Neural progenitor cell (in vitro differentiated cells): ENCODE results near the gene RBM33. TPM values are rescaled to one million over a fixed set of nuclear protein-coding genes. Genes with fewer than 3 reads are reported as not detected.

Experiments
- DNase-seq: peaks from one replicate; pipeline ENCODE4 v3.0.0-alpha.2; 2016; ENCODE audit warnings: low spot score
- H2AFZ ChIP-seq: fragments of 200-600 bp; sonication (generic); replicated peaks from 2 replicates; pipeline ENCODE4 v1.6.1; 2016; ENCODE audit warnings: antibody characterized with exemption
- H3F3A ChIP-seq: fragments of 200-600 bp; sonication (generic); 2 replicates; pipeline ENCODE4 v1.6.1; 2016; ENCODE audit warnings: antibody characterized with exemption, low read depth
- H3K27ac ChIP-seq: fragments of 200-600 bp; sonication (generic); 2 replicates; pipeline ENCODE4 v1.5.1; 2016; ENCODE audit warnings: mild to moderate bottlenecking
- H3K27me3 ChIP-seq: fragments of 200-600 bp; sonication (generic); 2 replicates; pipeline ENCODE4 v1.6.1; 2016; ENCODE audit warnings: mild to moderate bottlenecking, moderate library complexity
- H3K36me3 ChIP-seq: fragments of 200-600 bp; sonication (generic); 2 replicates; pipeline ENCODE4 v1.5.1; 2016
- H3K4me1 ChIP-seq: fragments of 200-600 bp; sonication (generic); 2 replicates; pipeline ENCODE4 v1.6.1; 2016; ENCODE audit warnings: mixed run types
- H3K4me2 ChIP-seq: fragments of 200-600 bp; sonication (generic); 2 replicates; pipeline ENCODE4 v1.6.1; 2016
- H3K4me3 ChIP-seq: fragments of 200-600 bp; sonication (generic); 2 replicates; pipeline ENCODE4 v1.5.1; 2016
- H3K79me2 ChIP-seq: fragments of 200-600 bp; sonication (generic); 2 replicates; pipeline ENCODE4 v1.6.1; 2016; ENCODE audit warnings: low read depth
- H3K9ac ChIP-seq: fragments of 200-600 bp; sonication (generic); 2 replicates; pipeline ENCODE4 v1.6.1; 2016
- H3K9me3 ChIP-seq: fragments of 200-600 bp; sonication (generic); 2 replicates; pipeline ENCODE4 v1.5.1; 2016; ENCODE audit warnings: low read depth
- H4K20me1 ChIP-seq: fragments of 200-600 bp; sonication (generic); 2 replicates; pipeline ENCODE4 v1.6.1; 2016; ENCODE audit warnings: low read depth
- H3K27ac Mint-ChIP-seq: 3 replicates; pipeline ENCODE4 v1.8.0; 2021; ENCODE audit warnings: mixed read lengths
- H3K27me3 Mint-ChIP-seq: 2 replicates; pipeline ENCODE4 v1.8.0; 2022; ENCODE audit warnings: low read depth, mild to moderate bottlenecking, inconsistent platforms, moderate library complexity, mixed read lengths; ENCODE audit not compliant: insufficient read depth
- H3K36me3 Mint-ChIP-seq: 3 replicates; pipeline ENCODE4 v1.8.0; 2021; ENCODE audit warnings: mixed read lengths
- H3K4me1 Mint-ChIP-seq: 3 replicates; pipeline ENCODE4 v1.8.0; 2021; ENCODE audit warnings: mixed read lengths
- H3K4me3 Mint-ChIP-seq: 3 replicates; pipeline ENCODE4 v1.8.0; 2021; ENCODE audit warnings: mild to moderate bottlenecking, moderate library complexity, mixed read lengths
- H3K9me3 Mint-ChIP-seq: 3 replicates; pipeline ENCODE4 v1.8.0; 2020; ENCODE audit warnings: mixed read lengths
- CTCF ChIP-seq: fragments of 200-600 bp; sonication (generic); IDR thresholded peaks from 2 replicates; pipeline ENCODE4 v1.5.1; 2017; ENCODE audit warnings: antibody characterized with exemption, mild to moderate bottlenecking
- EZH2 ChIP-seq: fragments of 200-600 bp; sonication (generic); IDR thresholded peaks from 2 replicates; pipeline ENCODE4 v1.6.1; 2017; ENCODE audit warnings: antibody characterized with exemption, mild to moderate bottlenecking, moderate library complexity
- EZH2phosphoT487 ChIP-seq: fragments of 200-600 bp; sonication (generic); IDR thresholded peaks from 2 replicates; pipeline ENCODE4 v1.6.1; 2017; ENCODE audit warnings: antibody characterized with exemption
- total RNA-seq: library from RNA; depleted of rRNA; stranded (reverse); fragments of >200 nt; gene quantifications from 2 replicates; pipeline ENCODE4 v1.2.3, GENCODE V29; 2015; ENCODE audit warnings: low replicate concordance

RBM33 gene
- total RNA-seq, 1 donor from 2014 or later = 48.6 TPM

GRCh38 chr7:155805826-155806095 lies 161.3 kb downstream of the RBM33 start:
- H3K36me3 Mint-ChIP-seq = no peaks in the 10 kb centered on the region
- peak; percentile 49 for TF ChIP-seq EZH2phosphoT487
- TF ChIP-seq EZH2 = peak; percentile 77
- no peak for TF ChIP-seq CTCF
- no peak for DNase-seq
- peak overlapping the region; percentile 48 for H2AFZ ChIP-seq
- peaks cover 100% of the 10 kb centered on the region for H3K27me3 ChIP-seq
- peak overlapping the region; percentile 68 for H3K4me2 ChIP-seq
- no peaks in the 10 kb centered on the region for H3K9me3 ChIP-seq
- no peak overlapping the region for H3K27ac ChIP-seq
- H3K9me3 Mint-ChIP-seq = no peaks in the 10 kb centered on the region
- H3K36me3 ChIP-seq = no peaks in the 10 kb centered on the region
- peaks cover 65% of the 10 kb centered on the region for H3K27me3 Mint-ChIP-seq
- H3K27ac Mint-ChIP-seq = no peak overlapping the region
- no peaks in the 10 kb centered on the region for H3K79me2 ChIP-seq
- peaks cover 42% of the 10 kb centered on the region for H3K4me1 Mint-ChIP-seq
- peaks cover 54% of the 10 kb centered on the region for H3F3A ChIP-seq
- H3K9ac ChIP-seq = no peak overlapping the region
- H3K4me3 ChIP-seq = peak overlapping the region; percentile 42
- peaks cover 57% of the 10 kb centered on the region for H3K4me1 ChIP-seq
- no peak overlapping the region for H3K4me3 Mint-ChIP-seq
- H4K20me1 ChIP-seq = peaks cover 60% of the 10 kb centered on the region

- Histone ChIP-seq H3K9me3 (no peaks in the 10 kb centered on the region), H4K20me1 (peaks cover 65% of the 10 kb centered on the region), H3K79me2 (no peaks in the 10 kb centered on the region), H3K4me2 (peak overlapping the region; percentile 68), H3K27me3 (peaks cover 100% of the 10 kb centered on the region), H3K9ac (no peak overlapping the region), H2AFZ (peak overlapping the region; percentile 48), H3K36me3 (no peaks in the 10 kb centered on the region), H3K27ac (no peak overlapping the region), H3F3A (peaks cover 54% of the 10 kb centered on the region), H3K4me3 (peak overlapping the region; percentile 42), H3K4me1 (peaks cover 57% of the 10 kb centered on the region)
- H3K4me1 Mint-ChIP-seq = peaks cover 45% of the 10 kb centered on the region
- no peaks in the 10 kb centered on the region for H3K9me3 Mint-ChIP-seq
- H3K36me3 Mint-ChIP-seq = no peaks in the 10 kb centered on the region
- peak; percentile 61 for DNase-seq
- TF ChIP-seq EZH2 = peak; percentile 73
- TF ChIP-seq CTCF = peak; percentile 29
- peak; percentile 56 for TF ChIP-seq EZH2phosphoT487
- peaks cover 64% of the 10 kb centered on the region for H3K27me3 Mint-ChIP-seq
- peak overlapping the region; percentile 76 for H3K4me3 Mint-ChIP-seq
- no peak overlapping the region for H3K27ac Mint-ChIP-seq
Observed at GRCh38 chr7:155806096-155806871, 161.8 kb downstream of the RBM33 start.

- Histone ChIP-seq H3K79me2 (no peaks in the 10 kb centered on the region), H3K9me3 (no peaks in the 10 kb centered on the region), H3K4me2 (peak overlapping the region; percentile 68), H3K27me3 (peaks cover 100% of the 10 kb centered on the region), H3K36me3 (no peaks in the 10 kb centered on the region), H4K20me1 (peaks cover 68% of the 10 kb centered on the region), H2AFZ (no peak overlapping the region), H3K27ac (no peak overlapping the region), H3K4me1 (peaks cover 57% of the 10 kb centered on the region), H3F3A (peaks cover 54% of the 10 kb centered on the region), H3K4me3 (peak overlapping the region; percentile 18), H3K9ac (no peak overlapping the region)
- Mint-ChIP-seq H3K36me3 (no peaks in the 10 kb centered on the region), H3K27me3 (peaks cover 69% of the 10 kb centered on the region), H3K9me3 (no peaks in the 10 kb centered on the region), H3K4me3 (peak overlapping the region; percentile 78), H3K4me1 (peaks cover 54% of the 10 kb centered on the region), H3K27ac (no peak overlapping the region)
- TF ChIP-seq CTCF (no peak), EZH2 (no peak), EZH2phosphoT487 (no peak)
- DNase-seq = peak; percentile 61
Observed at GRCh38 chr7:155807065-155807671, 162.7 kb downstream of the RBM33 start.
